ENCODE data around the gene EFCC1. TPM values are rescaled to one million over a fixed set of nuclear protein-coding genes. Genes with fewer than 3 reads are reported as not detected.

EFCC1 gene
- polyA plus RNA-seq, 1 donor (not counting 4 experiments of a cell fraction or from before 2014, with no cell fraction given) = not detected

DNA sequence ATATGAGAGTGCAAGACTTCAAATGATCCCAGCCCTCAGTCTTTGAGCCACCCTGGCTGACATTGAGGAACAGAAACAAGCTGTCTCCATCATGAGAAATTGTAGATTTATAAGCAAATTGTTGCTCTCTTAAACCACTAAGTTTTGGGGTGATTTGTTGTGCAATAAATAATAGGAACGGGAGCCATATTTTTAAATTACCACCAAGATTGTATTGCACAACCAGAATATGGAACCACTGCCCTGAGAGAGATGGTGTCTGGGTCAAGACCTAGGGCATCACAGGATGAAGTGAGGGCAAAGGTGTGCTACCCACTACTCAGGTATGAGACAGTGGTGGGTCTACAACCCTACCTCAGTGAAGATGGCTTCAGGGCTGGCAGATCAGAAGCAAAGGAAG lies 4.9 kb upstream of the EFCC1 start:
- Histone ChIP-seq H3K79me2 (ENCODE audit: control insufficient read depth, insufficient read depth, low read length) (no peaks in the 10 kb centered on the region), H3K27me3 (ENCODE audit: control insufficient read depth, extremely low read depth, insufficient read depth, low read length) (peaks cover 29% of the 10 kb centered on the region), H3K27ac (ENCODE audit: control insufficient read depth, insufficient read depth, low read length) (no peak overlapping the region), H4K20me1 (ENCODE audit: control insufficient read depth, extremely low read depth, insufficient read depth, low read length) (no peaks in the 10 kb centered on the region), H3K4me3 (ENCODE audit: control insufficient read depth in 2 of 3, extremely low read depth in 1 of 3, insufficient read depth in 2 of 3, low read depth in 1 of 3, low read length in 3 of 3) (no peak overlapping the region), H2AFZ (ENCODE audit: control insufficient read depth, low read length) (no peak overlapping the region), H3K9me3 (ENCODE audit: control insufficient read depth, low read depth, low read length) (no peaks in the 10 kb centered on the region), H3K9me1 (ENCODE audit: control insufficient read depth, extremely low read depth, insufficient read depth, low read length) (no peaks in the 10 kb centered on the region), H3K36me3 (ENCODE audit: control insufficient read depth in 2 of 2, extremely low read depth in 1 of 2, insufficient read depth in 2 of 2, low read length in 2 of 2) (no peaks in the 10 kb centered on the region), H3K4me1 (ENCODE audit: control insufficient read depth, extremely low read depth, insufficient read depth, low read length) (peaks cover 16% of the 10 kb centered on the region), H3K4me2 (ENCODE audit: control insufficient read depth, extremely low read depth, insufficient read depth, low read depth, low read length) (no peak overlapping the region), H3K9ac (ENCODE audit: control insufficient read depth, extremely low read depth, insufficient read depth, low read length) (no peak overlapping the region)
- dilution Hi-C loops (cut with MboI; ENCODE audit: extremely low pct_ligation_motif_present, low sequenced_read_pairs) = no loop called here
- TF ChIP-seq, protein P1, sequence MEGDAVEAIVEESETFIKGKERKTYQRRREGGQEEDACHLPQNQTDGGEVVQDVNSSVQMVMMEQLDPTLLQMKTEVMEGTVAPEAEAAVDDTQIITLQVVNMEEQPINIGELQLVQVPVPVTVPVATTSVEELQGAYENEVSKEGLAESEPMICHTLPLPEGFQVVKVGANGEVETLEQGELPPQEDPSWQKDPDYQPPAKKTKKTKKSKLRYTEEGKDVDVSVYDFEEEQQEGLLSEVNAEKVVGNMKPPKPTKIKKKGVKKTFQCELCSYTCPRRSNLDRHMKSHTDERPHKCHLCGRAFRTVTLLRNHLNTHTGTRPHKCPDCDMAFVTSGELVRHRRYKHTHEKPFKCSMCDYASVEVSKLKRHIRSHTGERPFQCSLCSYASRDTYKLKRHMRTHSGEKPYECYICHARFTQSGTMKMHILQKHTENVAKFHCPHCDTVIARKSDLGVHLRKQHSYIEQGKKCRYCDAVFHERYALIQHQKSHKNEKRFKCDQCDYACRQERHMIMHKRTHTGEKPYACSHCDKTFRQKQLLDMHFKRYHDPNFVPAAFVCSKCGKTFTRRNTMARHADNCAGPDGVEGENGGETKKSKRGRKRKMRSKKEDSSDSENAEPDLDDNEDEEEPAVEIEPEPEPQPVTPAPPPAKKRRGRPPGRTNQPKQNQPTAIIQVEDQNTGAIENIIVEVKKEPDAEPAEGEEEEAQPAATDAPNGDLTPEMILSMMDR (optimal IDR thresholded peaks at IDR 0.05 in 1 of 3, IDR thresholded peaks at IDR 0.05 in 1 of 3, conservative IDR thresholded peaks at IDR 0.05 in 1 of 3; ENCODE audit: extremely low read depth in 1 of 3, insufficient read depth in 2 of 3, low read length in 3 of 3) = no peak
- TF ChIP-seq EZH2 (IDR thresholded peaks at IDR 0.05; ENCODE audit: low read length) = no peak
- DNase-seq (ENCODE audit: low read depth, low spot score) = no peak
- no peak for FAIRE-seq

DNA sequence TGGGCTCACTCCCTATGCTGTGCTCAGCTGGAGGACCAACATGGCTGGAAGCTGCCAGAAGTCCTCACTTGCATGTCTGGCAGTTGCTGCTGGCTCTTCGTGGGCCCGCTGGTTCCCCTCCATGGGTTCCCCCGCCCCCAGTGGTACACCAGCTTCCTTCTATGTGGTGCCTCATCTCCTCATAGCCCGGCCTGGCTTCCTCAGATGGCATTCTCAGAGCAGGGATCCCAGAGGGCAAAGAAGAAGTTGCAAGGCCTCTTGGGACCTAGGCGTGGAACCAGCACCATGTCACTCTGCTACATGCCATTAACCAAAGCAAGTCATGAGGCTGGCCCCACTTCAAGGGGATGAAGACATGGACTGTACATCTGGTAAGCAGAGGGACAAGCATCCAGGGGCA lies 4.4 kb upstream of the EFCC1 start:
- H3K27me3 ChIP-seq (ENCODE audit: control insufficient read depth, extremely low read depth, insufficient read depth, low read length) = peaks cover 34% of the 10 kb centered on the region

More for the DNA sequence above, 4.4 kb upstream of the EFCC1 start:
- Histone ChIP-seq H4K20me1 (ENCODE audit: control insufficient read depth, extremely low read depth, insufficient read depth, low read length) (no peaks in the 10 kb centered on the region), H3K9ac (ENCODE audit: control insufficient read depth, extremely low read depth, insufficient read depth, low read length) (no peak overlapping the region), H2AFZ (ENCODE audit: control insufficient read depth, low read length) (no peak overlapping the region), H3K9me1 (ENCODE audit: control insufficient read depth, extremely low read depth, insufficient read depth, low read length) (no peaks in the 10 kb centered on the region), H3K4me3 (ENCODE audit: control insufficient read depth in 2 of 3, extremely low read depth in 1 of 3, insufficient read depth in 2 of 3, low read depth in 1 of 3, low read length in 3 of 3) (no peak overlapping the region), H3K36me3 (ENCODE audit: control insufficient read depth in 2 of 2, extremely low read depth in 1 of 2, insufficient read depth in 2 of 2, low read length in 2 of 2) (no peaks in the 10 kb centered on the region), H3K4me2 (ENCODE audit: control insufficient read depth, extremely low read depth, insufficient read depth, low read depth, low read length) (no peak overlapping the region), H3K4me1 (ENCODE audit: control insufficient read depth, extremely low read depth, insufficient read depth, low read length) (peaks cover 16% of the 10 kb centered on the region), H3K27ac (ENCODE audit: control insufficient read depth, insufficient read depth, low read length) (no peak overlapping the region), H3K9me3 (ENCODE audit: control insufficient read depth, low read depth, low read length) (no peaks in the 10 kb centered on the region), H3K79me2 (ENCODE audit: control insufficient read depth, insufficient read depth, low read length) (no peaks in the 10 kb centered on the region)
- dilution Hi-C loops (cut with MboI; ENCODE audit: extremely low pct_ligation_motif_present, low sequenced_read_pairs) = no loop called here
- FAIRE-seq (no peak), DNase-seq (ENCODE audit: low read depth, low spot score) (no peak)
- no peak for TF ChIP-seq EZH2 (IDR thresholded peaks at IDR 0.05; ENCODE audit: low read length)
- TF ChIP-seq, protein P1 (optimal IDR thresholded peaks at IDR 0.05 in 1 of 3, IDR thresholded peaks at IDR 0.05 in 1 of 3, conservative IDR thresholded peaks at IDR 0.05 in 1 of 3; ENCODE audit: extremely low read depth in 1 of 3, insufficient read depth in 2 of 3, low read length in 3 of 3) = no peak
